ENCODE measurements around the gene C10orf90. TPM values are rescaled to one million over a fixed set of nuclear protein-coding genes. Genes with fewer than 3 reads are reported as not detected.

C10orf90 gene
- total RNA-seq, 1 donor from 2014 or later = not detected

DNA sequence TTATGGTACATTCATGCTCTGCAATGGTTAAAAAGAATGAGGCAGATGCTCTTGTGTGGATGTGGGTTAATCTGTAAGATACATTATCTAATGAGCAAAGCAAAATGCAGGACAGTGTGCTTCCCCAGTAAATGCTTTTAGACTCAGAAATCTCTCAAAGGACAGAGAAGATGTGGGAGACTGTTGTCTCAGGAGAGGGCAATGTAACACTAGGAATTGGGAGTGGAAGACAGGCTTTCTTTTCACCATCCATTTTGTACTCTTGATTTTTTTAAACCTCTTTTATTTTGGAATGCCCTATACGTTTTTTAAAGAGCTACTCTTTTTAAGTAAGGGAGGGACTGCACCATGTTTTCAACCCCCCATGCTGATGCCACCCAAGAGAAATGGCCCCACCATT lies 204.7 kb downstream of the C10orf90 start:
- no peak for DNase-seq (ENCODE audit: low read depth in 2 of 2)

DNA sequence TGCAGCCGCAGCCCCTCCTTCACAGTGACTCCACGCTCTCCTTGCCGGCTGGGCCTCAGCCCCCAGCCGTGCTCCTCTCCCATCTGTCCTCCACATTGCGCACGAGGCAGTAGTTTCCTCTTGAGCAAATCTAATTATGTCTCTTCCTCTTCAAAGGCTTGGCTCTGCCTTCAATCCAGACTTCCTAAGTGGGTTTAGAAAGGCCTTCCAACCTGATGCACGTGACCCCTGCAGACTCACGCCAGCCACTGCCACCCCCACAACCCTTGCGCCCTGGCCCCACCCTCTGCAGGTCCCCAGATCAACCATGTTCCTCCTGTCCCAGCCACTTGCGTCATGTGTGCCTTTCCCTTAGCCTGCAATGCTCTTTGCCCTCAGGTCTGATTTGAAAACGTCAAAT lies 207.2 kb downstream of the C10orf90 start:
- DNase-seq (ENCODE audit: low read depth in 2 of 2) = no peak

DNA sequence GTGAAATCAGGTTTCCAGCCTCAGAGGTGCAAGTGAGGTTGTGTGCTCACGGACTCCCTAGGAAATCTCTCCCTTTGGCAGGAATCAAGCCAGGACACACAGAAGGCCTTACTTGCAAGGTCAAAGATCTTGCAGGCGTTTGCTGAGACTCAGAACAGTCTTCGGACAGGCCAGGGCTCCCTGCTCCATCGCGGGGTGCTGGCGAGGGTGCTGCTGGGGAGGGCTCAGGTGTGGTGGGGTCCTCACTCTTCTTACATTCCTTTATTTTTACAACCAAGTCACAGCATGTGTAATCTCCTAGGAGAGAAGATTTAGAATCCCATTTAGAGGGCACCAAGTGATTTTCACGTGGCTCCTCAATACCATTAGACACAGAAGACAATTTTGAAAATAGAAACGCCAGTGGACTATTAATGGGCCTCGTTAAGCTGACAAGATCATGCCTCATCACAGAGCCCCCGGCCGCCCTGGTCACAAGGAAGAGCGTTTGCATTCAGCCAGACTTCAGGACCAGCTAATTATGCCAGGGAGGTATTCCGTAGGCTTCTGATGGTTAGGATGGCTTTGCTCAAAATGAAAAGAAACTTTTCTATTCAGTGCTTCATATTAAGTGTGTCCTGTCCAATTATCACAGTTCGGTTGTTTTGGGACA lies 209.1 kb downstream of the C10orf90 start:
- DNase-seq (ENCODE audit: low read depth in 2 of 2) = no peak

DNA sequence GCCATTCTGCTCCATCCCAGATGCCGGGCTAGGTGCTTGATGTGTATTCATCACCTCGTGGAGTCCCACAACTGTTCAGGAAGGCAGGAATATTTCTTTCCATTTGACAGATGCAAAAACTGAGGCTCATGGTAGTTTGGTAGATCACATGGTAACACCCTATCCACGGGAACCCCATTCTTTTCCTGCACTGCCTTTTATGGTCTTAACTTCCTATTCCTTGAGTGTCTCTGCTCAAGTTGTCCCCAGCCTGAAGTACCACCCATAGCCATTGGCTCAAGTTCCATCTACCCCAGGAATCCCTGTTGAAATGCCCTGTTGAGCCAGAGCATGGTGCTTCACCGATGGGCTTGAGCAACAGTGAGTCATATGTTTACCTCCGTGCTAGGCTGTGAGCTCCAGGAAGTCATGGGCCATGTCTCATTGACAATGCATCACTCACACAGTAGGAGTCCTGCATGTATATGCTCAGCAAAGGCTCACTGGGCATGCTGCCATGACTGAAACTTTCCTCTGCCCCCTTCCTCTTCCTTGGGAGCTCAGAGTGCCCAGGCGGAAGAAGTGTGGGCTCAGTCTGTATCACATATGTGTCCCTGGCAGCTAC lies 210.5 kb downstream of the C10orf90 start:
- DNase-seq (ENCODE audit: low read depth in 2 of 2) = peak; percentile 43 to 57

DNA sequence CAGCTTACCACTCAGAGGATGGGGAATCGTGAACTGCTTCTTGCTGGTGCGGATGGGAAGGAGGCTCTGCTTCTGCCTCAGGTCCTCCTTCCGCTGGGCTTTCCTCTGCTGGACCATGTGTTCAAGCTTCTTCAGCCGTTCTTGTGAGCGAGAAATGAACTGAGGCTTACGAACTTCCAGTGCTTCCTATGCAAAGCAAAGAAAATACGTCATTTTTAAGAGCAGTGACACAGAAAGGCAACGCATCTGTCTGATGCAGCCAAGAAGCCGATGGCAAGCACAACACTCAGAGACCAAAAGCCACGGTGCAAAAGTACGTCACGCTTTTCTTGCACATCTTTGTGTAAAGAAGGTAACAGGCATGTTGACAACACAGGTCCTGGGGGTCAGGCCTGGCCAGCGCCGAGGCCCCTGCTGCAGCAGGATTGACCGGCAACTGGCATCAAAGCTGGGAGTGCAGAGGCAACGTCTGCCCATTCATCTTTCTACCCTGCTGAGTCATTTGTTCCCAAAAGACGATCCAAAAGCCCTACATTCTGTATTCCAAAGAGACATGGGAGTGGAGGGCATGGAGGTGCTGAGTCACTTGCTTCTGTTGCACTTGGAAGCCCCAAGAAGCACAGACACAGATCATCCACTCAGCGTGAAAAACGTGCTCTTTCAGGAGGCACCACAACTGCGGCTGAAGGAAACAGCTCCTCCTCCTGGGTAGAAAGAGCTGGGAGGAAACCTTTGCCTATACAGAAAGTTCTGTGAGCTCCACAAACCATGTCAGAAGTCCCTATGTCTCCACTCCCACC lies 211.3 kb downstream of the C10orf90 start:
- DNase-seq (ENCODE audit: low read depth in 2 of 2) = no peak

DNA sequence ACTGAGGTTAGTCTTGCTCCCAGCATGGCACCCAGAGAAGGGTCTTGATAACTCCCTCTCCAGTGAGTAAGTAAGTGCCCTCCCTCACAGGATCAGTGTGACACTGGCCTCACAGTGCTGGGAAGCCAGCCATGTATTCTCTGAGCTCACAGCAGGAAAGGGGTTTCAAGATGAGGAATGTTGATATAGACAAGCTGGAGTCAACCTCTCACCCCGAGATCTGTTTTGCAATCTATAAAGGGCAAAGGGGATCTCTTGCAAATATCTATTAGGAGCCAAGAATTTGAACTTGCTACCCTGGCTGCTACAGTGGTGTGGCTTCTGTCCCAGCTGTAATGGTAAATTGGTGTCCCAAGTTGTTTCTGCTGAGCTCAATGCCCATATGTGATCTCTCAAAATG lies 212.0 kb downstream of the C10orf90 start:
- DNase-seq (ENCODE audit: low read depth in 2 of 2) = no peak

DNA sequence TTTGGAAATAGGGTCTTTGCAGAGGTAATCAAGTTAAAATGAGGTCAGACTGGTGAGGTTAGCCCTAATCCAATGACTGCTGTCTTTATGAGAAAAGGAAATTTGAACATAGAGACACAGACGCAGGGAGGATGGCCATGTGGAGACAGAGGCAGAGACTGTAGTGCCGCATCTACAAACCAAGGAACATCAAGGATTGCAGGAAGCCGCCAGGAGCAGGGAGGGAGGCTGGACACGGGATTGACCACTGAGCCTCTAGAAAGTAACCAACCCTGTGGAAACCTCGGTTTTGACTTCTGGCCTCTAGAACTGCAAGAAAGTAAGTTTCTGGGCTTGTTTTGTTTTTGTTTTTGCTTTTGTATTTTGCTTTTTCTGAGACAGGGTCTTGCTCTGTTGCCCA lies 213.9 kb downstream of the C10orf90 start:
- DNase-seq (ENCODE audit: low read depth in 2 of 2) = no peak

DNA sequence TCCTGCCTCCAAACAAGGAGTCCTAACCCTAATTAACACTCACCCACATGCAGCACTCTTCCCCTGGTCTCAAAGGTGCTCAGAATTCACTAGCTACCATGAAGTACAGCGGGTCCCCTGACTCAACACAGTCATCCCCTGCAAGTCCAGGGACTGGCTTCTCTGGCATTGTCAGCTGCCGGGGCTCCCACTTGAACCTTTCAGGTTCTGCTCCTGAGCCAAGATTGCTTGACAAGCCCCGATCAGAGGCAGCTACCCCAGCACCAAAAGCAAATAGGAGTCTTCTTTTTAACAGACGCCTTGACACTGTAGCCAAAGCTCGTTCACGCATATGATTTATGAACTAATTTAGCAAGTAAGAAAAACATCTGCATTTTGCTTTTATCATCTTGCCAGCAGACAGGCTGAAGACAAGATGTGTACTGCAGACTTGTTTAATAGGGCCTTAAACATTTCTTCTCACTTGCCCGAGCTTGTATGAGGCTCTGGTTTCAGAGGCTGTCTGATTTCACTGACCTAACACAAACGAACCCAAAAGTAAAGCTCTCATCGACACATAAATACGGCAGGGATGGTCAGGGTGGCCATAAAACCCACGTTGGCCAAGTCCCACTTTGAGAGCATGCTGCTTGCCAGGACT lies 214.6 kb downstream of the C10orf90 start:
- no peak for DNase-seq (ENCODE audit: low read depth in 2 of 2)

DNA sequence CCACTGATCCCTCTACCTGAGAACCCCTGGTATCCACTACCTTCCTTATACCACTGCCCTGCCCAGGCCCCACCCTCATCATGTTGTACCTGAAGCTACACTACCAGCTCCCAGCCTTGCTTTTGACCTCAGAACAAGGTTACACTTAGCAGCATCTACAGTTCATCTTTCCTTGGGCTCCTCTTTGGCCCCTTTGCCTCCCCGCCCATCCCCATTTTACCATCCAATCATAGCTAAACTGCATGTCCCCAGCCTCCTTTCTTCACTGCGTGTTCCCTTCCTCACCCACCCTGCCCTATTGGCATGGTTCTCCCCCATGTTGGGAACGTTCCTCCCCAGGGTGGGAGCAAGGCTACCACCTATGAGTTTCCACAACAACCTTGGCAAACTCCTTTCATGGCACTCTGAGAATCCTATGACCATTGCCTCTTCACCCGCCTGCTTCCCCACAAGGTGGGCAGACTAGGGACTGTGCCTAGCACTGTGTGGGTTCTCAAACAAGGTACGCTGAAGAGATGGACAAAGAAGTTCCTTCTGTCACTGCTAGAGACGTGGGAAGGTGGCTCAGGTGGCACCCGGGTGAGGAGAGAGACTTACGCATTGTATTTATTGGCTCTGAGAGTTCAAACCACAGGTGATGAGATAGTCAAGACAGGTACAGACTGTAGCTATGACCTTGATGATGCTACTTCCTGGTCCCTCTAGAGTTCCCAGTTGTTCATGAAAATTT lies 215.3 kb downstream of the C10orf90 start:
- DNase-seq (ENCODE audit: low read depth in 2 of 2) = no peak

DNA sequence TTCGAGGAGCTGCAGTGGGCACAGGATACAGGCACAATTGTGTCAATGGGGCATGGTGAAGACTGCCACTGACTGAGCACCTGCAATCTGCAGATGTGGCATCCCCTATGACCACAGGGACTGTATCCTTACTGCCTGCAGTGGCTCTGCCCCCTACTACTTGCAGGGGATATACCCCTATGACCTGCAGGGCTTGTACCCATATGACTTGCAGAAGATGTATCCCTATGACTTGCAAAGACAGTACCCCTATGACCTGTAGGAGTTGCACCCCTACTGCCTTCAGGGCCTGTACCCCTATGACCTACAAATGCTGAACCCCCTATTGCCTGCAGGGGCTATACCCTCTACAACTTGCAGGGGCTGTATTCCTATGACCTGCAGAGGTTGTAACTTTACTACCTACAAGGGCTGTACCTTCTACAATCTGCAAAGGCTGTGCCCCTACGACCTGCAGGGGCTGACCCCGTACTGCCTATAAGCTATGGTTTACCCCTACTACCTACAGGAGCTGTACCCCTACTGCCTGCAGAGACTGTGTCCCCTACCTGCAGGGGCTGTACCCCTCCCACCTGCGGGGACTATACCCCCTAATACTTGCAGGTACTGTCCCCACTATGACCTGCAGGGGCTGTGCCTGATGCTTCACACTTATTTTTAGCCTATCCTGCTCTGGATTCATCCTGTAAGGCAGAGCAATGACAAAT lies 216.3 kb downstream of the C10orf90 start:
- DNase-seq (ENCODE audit: low read depth in 2 of 2) = no peak

DNA sequence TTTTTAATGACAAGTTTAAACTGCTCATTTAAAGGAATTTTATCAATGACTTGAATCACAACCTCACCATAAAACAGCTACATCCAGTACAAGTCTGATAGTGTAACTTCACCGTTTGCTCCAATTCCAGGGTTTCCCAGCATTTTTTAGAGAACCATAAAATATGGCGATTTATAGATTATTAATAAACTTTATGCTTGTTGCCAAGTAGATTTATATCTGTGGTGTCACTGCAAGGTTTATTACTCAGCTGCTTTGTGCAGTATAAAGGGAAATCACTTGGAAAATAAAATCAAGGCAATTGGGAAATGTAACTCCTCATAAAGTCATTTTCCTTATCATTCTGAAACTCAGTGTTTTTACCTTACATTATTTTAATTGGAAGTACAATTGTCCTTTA lies 218.2 kb downstream of the C10orf90 start:
- no peak for DNase-seq (ENCODE audit: low read depth in 2 of 2)

DNA sequence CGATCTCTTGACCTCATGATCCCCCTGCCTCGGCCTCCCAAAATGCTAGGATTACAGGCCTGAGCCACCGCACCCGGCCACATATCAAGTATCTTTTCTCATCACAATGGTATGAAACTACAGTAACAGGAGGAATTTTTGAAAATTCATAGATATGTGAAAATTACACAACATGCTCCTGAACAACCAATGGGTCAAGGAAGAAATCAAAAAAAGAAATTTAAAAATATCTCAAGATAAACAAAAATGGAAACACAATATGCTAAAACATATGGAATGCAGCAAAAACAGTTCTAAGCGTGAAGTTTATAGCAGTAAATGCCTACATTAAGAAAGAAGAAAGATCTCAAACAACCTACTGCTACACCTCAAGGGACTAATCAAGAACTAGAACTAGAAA lies 222.4 kb downstream of the C10orf90 start:
- DNase-seq (ENCODE audit: low read depth in 2 of 2) = no peak

DNA sequence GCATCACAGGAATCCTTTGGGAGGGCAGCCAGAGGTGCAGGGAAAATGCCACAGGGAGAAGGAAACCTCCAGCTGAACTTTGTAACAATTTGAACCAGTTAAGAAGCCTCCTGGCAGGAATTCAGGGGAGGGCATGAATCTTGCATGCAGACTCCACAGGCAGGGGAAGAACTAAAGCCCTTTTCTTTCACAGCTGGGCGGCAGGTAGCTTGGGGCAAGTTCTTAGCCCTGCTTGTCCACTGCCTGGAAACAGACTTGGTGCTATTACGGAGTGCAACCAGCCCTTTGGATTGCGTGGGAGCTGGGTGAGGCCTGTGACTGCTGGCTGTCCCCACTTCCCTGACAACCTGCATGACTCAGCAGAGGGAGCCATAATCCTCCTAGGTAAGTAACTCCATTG lies 230.6 kb downstream of the C10orf90 start:
- no peak for DNase-seq (ENCODE audit: low read depth in 2 of 2)

DNA sequence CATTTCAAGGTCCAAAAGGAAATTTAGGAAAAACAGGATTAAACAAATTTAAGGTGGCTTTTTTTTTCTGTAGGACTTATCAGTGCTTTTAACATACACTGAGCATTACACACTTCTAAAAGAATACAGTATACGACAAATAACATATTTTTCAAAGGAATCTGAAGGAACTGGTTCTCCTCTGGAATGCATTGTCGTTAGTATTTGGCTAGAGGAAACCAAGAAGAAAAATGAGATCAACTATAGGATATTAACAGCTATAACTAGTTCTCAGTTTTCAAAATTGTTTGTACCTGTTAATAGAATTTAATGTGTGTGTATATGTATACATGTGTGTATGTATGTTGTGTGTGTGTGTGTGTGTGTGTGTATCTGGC lies 232.1 kb downstream of the C10orf90 start:
- DNase-seq (ENCODE audit: low read depth in 2 of 2) = no peak

DNA sequence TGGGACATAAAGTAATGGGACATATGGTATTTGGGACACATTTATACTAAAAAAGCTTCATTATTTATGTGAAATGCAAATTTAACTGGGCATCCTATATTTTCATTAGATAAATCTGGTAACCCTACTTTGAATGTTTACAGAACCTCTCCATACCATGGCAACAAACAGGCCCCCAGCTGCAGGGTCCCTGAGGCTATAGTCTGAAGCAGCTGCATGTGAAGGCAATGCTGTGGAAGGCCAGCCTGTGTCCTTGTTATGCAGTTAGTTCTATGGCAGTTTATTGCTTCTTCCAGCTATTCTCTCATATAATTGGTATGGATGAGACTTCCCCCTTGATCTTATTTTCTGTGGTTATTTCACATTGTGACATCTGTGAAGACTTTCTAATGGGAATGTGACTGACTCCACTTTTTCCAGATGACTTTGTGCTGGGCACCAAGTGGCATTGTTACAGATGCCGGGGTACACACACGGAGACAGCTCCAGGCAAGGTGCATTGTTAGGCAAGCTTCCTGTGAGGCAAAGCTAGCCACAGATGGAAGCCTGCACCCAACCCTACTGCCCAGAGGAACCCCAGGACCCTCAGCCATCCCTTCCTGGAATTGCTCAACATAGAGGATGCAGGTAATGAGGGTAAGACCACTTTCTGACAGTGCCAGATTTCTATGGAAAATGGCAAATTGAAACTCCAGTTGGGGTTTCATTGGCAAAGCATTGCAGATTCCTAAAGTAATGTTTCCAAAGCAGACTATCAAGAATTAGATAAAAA lies 232.7 kb downstream of the C10orf90 start:
- no peak for DNase-seq (ENCODE audit: low read depth in 2 of 2)

DNA sequence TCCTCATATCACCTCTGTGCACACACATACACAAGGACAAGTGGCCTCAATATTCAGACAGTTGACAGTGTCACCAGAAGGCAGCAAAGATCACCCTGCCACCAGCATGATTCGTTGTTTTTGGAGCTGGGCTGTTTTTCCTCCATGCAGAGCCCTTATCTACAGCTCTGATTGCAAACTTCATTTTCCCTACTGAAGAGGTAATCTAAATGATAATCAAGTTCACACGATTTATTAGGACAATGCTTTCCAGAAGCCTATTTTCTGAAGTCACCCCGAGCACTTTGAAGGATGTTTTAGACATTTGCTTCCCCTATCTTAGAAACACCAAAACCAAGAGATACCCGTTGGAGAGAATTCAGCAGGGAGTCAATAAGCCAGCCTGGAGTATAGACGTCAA lies 236.3 kb downstream of the C10orf90 start:
- DNase-seq (ENCODE audit: low read depth in 2 of 2) = no peak

DNA sequence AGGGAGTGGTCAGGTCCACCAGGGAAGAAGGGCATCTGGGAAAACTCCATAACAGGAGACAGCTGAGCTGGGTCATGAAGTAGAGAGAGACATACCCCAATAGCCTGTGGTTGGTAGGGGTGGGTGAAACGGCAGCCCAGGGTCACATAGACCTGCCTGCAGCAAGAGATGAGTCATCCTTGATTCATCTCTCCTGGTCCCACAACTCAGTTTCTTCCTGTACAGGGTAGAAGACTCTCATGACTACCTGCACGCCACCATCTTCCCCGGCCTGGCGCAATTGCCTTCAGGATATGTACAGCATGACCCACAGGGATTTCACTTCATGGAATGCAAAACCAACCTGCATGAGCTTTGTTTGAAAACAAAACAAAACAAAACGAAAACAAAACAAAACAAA lies 237.1 kb downstream of the C10orf90 start:
- DNase-seq (ENCODE audit: low read depth in 2 of 2) = no peak

DNA sequence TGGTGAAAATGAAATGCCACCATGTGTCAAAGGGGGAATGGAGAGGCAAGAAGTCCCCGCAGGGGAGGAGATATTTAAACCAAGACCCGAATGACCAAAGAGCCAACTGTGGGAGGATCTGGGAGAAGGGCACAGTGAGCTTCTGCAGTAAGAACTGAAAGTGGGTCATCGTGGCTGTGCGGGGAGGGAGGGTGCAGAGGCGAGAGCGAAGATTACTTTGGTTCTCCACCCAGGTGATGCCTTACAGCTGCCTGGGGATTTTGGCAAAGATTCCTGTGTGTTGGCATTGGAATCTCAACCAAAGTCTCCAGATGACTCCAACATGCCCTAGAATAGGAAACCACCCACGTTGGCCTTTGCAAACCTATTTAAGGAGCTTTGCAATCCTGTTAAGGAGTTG lies 238.0 kb downstream of the C10orf90 start:
- no peak for DNase-seq (ENCODE audit: low read depth in 2 of 2)

DNA sequence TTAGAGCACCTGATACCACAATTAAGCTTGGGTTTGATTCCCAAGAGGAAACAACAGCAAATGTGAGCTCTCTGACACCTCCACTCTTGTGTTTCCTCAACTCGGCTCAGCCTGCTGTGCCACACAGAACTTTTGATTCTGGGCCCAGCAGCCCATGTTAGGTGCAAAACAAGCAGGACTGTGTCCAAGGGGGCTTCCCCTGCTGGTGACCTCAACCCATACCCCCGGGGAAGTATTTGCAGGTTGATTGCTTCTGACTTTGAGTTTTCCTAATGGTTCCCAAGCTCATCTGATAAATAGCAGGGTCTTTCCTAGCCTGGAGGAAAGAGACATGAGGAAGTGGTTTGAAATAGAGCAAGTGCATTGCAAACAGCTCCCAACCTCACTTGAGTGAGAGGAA lies 238.7 kb downstream of the C10orf90 start:
- no peak for DNase-seq (ENCODE audit: low read depth in 2 of 2)

DNA sequence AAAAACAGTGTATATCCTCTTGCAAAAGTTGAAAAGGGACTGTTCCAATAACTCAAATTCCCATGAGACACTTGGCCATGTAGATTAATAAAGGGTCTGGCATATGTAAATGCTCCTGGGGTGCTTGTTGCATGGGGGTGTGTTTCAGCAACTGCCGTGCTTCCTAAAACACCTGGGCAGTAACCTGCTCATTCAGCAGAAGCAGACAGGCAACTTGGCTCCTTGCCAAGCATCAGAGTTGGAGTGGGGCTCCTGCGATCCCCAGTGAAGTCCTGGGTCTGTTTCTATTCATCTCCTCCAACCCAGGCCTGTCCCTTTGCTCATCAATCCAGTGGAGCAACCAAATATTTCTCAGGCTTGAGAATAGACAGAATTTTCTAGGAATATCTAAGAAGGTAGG lies 240.0 kb downstream of the C10orf90 start:
- no peak for DNase-seq (ENCODE audit: low read depth in 2 of 2)

All from lung microvascular endothelial cell (primary cell).